Smooth muscle cell (in vitro differentiated cells): ENCODE results near the gene TPD52L1. TPM values are rescaled to one million over a fixed set of nuclear protein-coding genes. Genes with fewer than 3 reads are reported as not detected.

Source experiments
- DNase-seq: peaks from one replicate; lab custom pipeline; 2025; ENCODE audit not compliant: unreplicated experiment; lab: John Stamatoyannopoulos, UW
- H2AFZ ChIP-seq: fragments of 200-600 bp; sonication (generic); 2 replicates; pipeline ENCODE4 v1.6.0; 2016; ENCODE audit warnings: antibody characterized with exemption, low read depth, mild to moderate bottlenecking
- H3F3A ChIP-seq: fragments of 200-600 bp; sonication (generic); 2 replicates; pipeline ENCODE4 v1.6.0; 2017; ENCODE audit warnings: antibody characterized with exemption, low read depth
- H3K27ac ChIP-seq: fragments of 200-600 bp; sonication (generic); 2 replicates; pipeline ENCODE4 v1.5.1; 2016; ENCODE audit warnings: low read depth, mild to moderate bottlenecking
- H3K27me3 ChIP-seq: fragments of 200-600 bp; sonication (generic); 2 replicates; pipeline ENCODE4 v1.6.1; 2016; ENCODE audit warnings: low read depth, mild to moderate bottlenecking
- H3K36me3 ChIP-seq: fragments of 200-600 bp; sonication (generic); 2 replicates; pipeline ENCODE4 v1.5.1; 2016; ENCODE audit warnings: low read depth
- H3K4me1 ChIP-seq: fragments of 200-600 bp; sonication (generic); 2 replicates; pipeline ENCODE4 v1.5.1; 2016; ENCODE audit warnings: low read depth
- H3K4me2 ChIP-seq: fragments of 200-600 bp; sonication (generic); 2 replicates; pipeline ENCODE4 v1.6.0; 2016; ENCODE audit warnings: mild to moderate bottlenecking
- H3K4me3 ChIP-seq: fragments of 200-600 bp; sonication (generic); 2 replicates; pipeline ENCODE4 v1.5.1; 2016; ENCODE audit warnings: mild to moderate bottlenecking
- H3K79me2 ChIP-seq: fragments of 200-600 bp; sonication (generic); 2 replicates; pipeline ENCODE4 v1.6.0; 2016; ENCODE audit warnings: low read depth, mild to moderate bottlenecking
- H3K9ac ChIP-seq: fragments of 200-600 bp; sonication (generic); 2 replicates; pipeline ENCODE4 v1.6.0; 2016; ENCODE audit warnings: low read depth
- H3K9me3 ChIP-seq: fragments of 200-600 bp; sonication (generic); replicated peaks from 2 replicates; pipeline ENCODE4 v1.5.1; 2016; ENCODE audit warnings: low read depth
- H4K20me1 ChIP-seq: fragments of 200-600 bp; sonication (generic); 2 replicates; pipeline ENCODE4 v1.6.0; 2016; ENCODE audit warnings: low read depth
- CTCF ChIP-seq: fragments of 200-600 bp; sonication (generic); IDR thresholded peaks from 2 replicates; pipeline ENCODE4 v1.5.1; 2017; ENCODE audit warnings: borderline replicate concordance, mild to moderate bottlenecking, antibody characterized with exemption; ENCODE audit not compliant: insufficient read depth, poor library complexity, severe bottlenecking
- WGBS: methylation state at CpG from one replicate; pipeline ENCODE4 v1.1.7; 2016; ENCODE audit warnings: low lambda C conversion rate; 5-methylcytosine and 5-hydroxymethylcytosine counted together
- polyA plus RNA-seq: library from polyadenylated mRNA; unstranded; fragments of >200 nt; fragmentation: Nextera tagmentation; extraction: Ambion mirVana; gene quantifications from 2 replicates; pipeline ENCODE4 v1.2.1, GENCODE V29; 2016
- total RNA-seq: library from RNA; depleted of rRNA; stranded (reverse); fragments of >200 nt; gene quantifications from 2 replicates; pipeline ENCODE4 v1.2.3, GENCODE V29; 2014

The TPD52L1 gene
- total and polyA plus RNA-seq, 2 experiments from 2014 or later: 15.3 to 65.8 TPM

- TF ChIP-seq CTCF: no peak
- Histone ChIP-seq H3K36me3 (no peaks in the 10 kb centered on the region), H3F3A (no peaks in the 10 kb centered on the region), H3K4me2 (no peak overlapping the region), H4K20me1 (no peaks in the 10 kb centered on the region), H3K9ac (no peak overlapping the region), H2AFZ (no peak overlapping the region), H3K4me1 (no peaks in the 10 kb centered on the region), H3K27ac (no peak overlapping the region), H3K27me3 (no peaks in the 10 kb centered on the region), H3K4me3 (no peak overlapping the region), H3K79me2 (no peaks in the 10 kb centered on the region), H3K9me3 (no peaks in the 10 kb centered on the region)
- WGBS: 86% methylated on average over 5 of the region's 5 CpGs
- DNase-seq: no peak
Observed at GRCh38 chr6:125236536-125237327, 83.2 kb downstream of the TPD52L1 start.

- H3F3A ChIP-seq: no peaks in the 10 kb centered on the region
- DNase-seq: no peak
- H3K4me3 ChIP-seq: no peak overlapping the region
- no peak overlapping the region for H3K27ac ChIP-seq
- no peak overlapping the region for H3K9ac ChIP-seq
- H3K36me3 ChIP-seq: no peaks in the 10 kb centered on the region
- H4K20me1 ChIP-seq: no peaks in the 10 kb centered on the region
- no peaks in the 10 kb centered on the region for H3K9me3 ChIP-seq
- H3K4me1 ChIP-seq: no peaks in the 10 kb centered on the region
- no peak overlapping the region for H3K4me2 ChIP-seq
- TF ChIP-seq CTCF: no peak
- 83% methylated on average over 4 of the region's 4 CpGs for WGBS
- no peaks in the 10 kb centered on the region for H3K27me3 ChIP-seq
- H2AFZ ChIP-seq: no peak overlapping the region
- no peaks in the 10 kb centered on the region for H3K79me2 ChIP-seq
Observed at GRCh38 chr6:125237764-125238163, 84.2 kb downstream of the TPD52L1 start.

GRCh38 chr6:125245109-125245508 is 91.5 kb downstream of the TPD52L1 start:
- Histone ChIP-seq H3K36me3 (no peaks in the 10 kb centered on the region), H2AFZ (no peak overlapping the region), H3K79me2 (no peaks in the 10 kb centered on the region), H3K27ac (no peak overlapping the region), H3K9me3 (peaks cover 4% of the 10 kb centered on the region), H4K20me1 (no peaks in the 10 kb centered on the region), H3F3A (no peaks in the 10 kb centered on the region), H3K4me3 (no peak overlapping the region), H3K4me1 (peaks cover 2% of the 10 kb centered on the region), H3K9ac (no peak overlapping the region), H3K4me2 (no peak overlapping the region), H3K27me3 (no peaks in the 10 kb centered on the region)
- no peak for TF ChIP-seq CTCF
- WGBS: 87% methylated on average over 4 of the region's 4 CpGs
- DNase-seq: no peak
